OCI-M1 (cell line): ENCODE results near the gene MAPK14.
"Not testable (repeated sequence)": the region's sequence is repeated elsewhere in the genome, so short reads cannot be mapped to it uniquely, and the experiment has no call there.

Experiments used
- DNase-seq: peaks from one replicate; lab custom pipeline; 2025; lab: John Stamatoyannopoulos, UW

Gene MAPK14

GRCh38 chr6:36122495-36123269 is 95.1 kb downstream of the MAPK14 start:
- DNase-seq, result no peak

- peak; percentile 93 for DNase-seq
Observed at GRCh38 chr6:36123270-36124139, 95.9 kb downstream of the MAPK14 start.

- not testable (repeated sequence) for DNase-seq
Observed at GRCh38 chr6:36124346-36124745, 96.7 kb downstream of the MAPK14 start.

GRCh38 chr6:36124881-36125280 is 97.3 kb downstream of the MAPK14 start:
- no peak for DNase-seq

GRCh38 chr6:36125575-36125974 is 98.0 kb downstream of the MAPK14 start:
- no peak for DNase-seq

GRCh38 chr6:36126121-36126520 is 98.5 kb downstream of the MAPK14 start:
- no peak for DNase-seq

- peak; percentile 21 for DNase-seq
Observed at GRCh38 chr6:36126553-36127458, 99.2 kb downstream of the MAPK14 start.

- DNase-seq, result no peak
Observed at GRCh38 chr6:36127462-36128016, 99.9 kb downstream of the MAPK14 start.

- DNase-seq, result no peak
Observed at GRCh38 chr6:36128073-36128472, 100.5 kb downstream of the MAPK14 start.

GRCh38 chr6:36128793-36129192 is 101.2 kb downstream of the MAPK14 start:
- DNase-seq, result no peak

GRCh38 chr6:36129334-36129733 is 101.7 kb downstream of the MAPK14 start:
- not testable (repeated sequence) for DNase-seq

- no peak for DNase-seq
Observed at GRCh38 chr6:36129941-36130666, 102.5 kb downstream of the MAPK14 start, which contains the start of gene MAPK13. Gene MAPK13, plus strand, starts transcription at chr6:36130513. Its CDS starts 70 bp downstream, at chr6:36130583.

GRCh38 chr6:36130667-36131510 is 103.3 kb downstream of the MAPK14 start:
- no peak for DNase-seq

GRCh38 chr6:36131511-36132245 is 104.1 kb downstream of the MAPK14 start:
- peak; percentile 94 for DNase-seq

GRCh38 chr6:36132246-36132895 is 104.8 kb downstream of the MAPK14 start:
- no peak for DNase-seq

GRCh38 chr6:36133148-36133547 is 105.5 kb downstream of the MAPK14 start:
- DNase-seq, result no peak

GRCh38 chr6:36133912-36134311 is 106.3 kb downstream of the MAPK14 start:
- no peak for DNase-seq

- DNase-seq, result no peak
Observed at GRCh38 chr6:36135053-36135731, 107.6 kb downstream of the MAPK14 start.
